ENCODE measurements around the gene GLG1.

Gene GLG1

GRCh38 chr16:74575807-74576643, 30.9 kb downstream of the GLG1 start:
- H3K4me1 Mint-ChIP-seq: peaks cover 39% of the 10 kb centered on the region
- no peaks in the 10 kb centered on the region for H3K9me3 Mint-ChIP-seq
- no peaks in the 10 kb centered on the region for H3K27me3 Mint-ChIP-seq
- DNase-seq: no peak
- no peak overlapping the region for H3K27ac Mint-ChIP-seq
- CTCF ChIA-PET: no interaction called here
- peaks cover 16% of the 10 kb centered on the region for H3K36me3 Mint-ChIP-seq
- H3K4me3 Mint-ChIP-seq: no peak overlapping the region

- Mint-ChIP-seq H3K4me3 (no peak overlapping the region), H3K27me3 (no peaks in the 10 kb centered on the region), H3K4me1 (peaks cover 35% of the 10 kb centered on the region), H3K36me3 (peaks cover 16% of the 10 kb centered on the region), H3K27ac (peak overlapping the region; percentile 5), H3K9me3 (no peaks in the 10 kb centered on the region)
- CTCF ChIA-PET: no interaction called here
- no peak for DNase-seq
Measured at GRCh38 chr16:74575175-74575806, 31.6 kb downstream of the GLG1 start.

- Mint-ChIP-seq H3K36me3 (peaks cover 17% of the 10 kb centered on the region), H3K4me1 (peaks cover 33% of the 10 kb centered on the region), H3K9me3 (no peaks in the 10 kb centered on the region), H3K27ac (no peak overlapping the region), H3K4me3 (no peak overlapping the region), H3K27me3 (no peaks in the 10 kb centered on the region)
- CTCF ChIA-PET: no interaction called here
- DNase-seq: no peak
Measured at GRCh38 chr16:74574146-74574545, 32.8 kb downstream of the GLG1 start.

GRCh38 chr16:74573622-74574021, 33.3 kb downstream of the GLG1 start:
- Mint-ChIP-seq H3K36me3 (peaks cover 18% of the 10 kb centered on the region), H3K9me3 (no peaks in the 10 kb centered on the region), H3K4me3 (no peak overlapping the region), H3K27me3 (no peaks in the 10 kb centered on the region), H3K4me1 (peaks cover 31% of the 10 kb centered on the region), H3K27ac (no peak overlapping the region)
- DNase-seq: no peak
- CTCF ChIA-PET: no interaction called here

- peaks cover 39% of the 10 kb centered on the region for H3K4me1 Mint-ChIP-seq
- no peaks in the 10 kb centered on the region for H3K9me3 Mint-ChIP-seq
- no peak overlapping the region for H3K27ac Mint-ChIP-seq
- H3K27me3 Mint-ChIP-seq: no peaks in the 10 kb centered on the region
- no peak overlapping the region for H3K4me3 Mint-ChIP-seq
- peaks cover 23% of the 10 kb centered on the region for H3K36me3 Mint-ChIP-seq
- DNase-seq: no peak
- CTCF ChIA-PET: interaction anchor here (1.1 kb wide), 1 partner anchor 35 kb away, joined by 3 read pairs; no protein-coding TSS in a partner anchor
Measured at GRCh38 chr16:74570412-74571301, 36.3 kb downstream of the GLG1 start.

- Mint-ChIP-seq H3K4me3 (no peak overlapping the region), H3K9me3 (no peaks in the 10 kb centered on the region), H3K36me3 (peaks cover 25% of the 10 kb centered on the region), H3K27ac (no peak overlapping the region), H3K4me1 (peaks cover 48% of the 10 kb centered on the region), H3K27me3 (no peaks in the 10 kb centered on the region)
- CTCF ChIA-PET: no interaction called here
- no peak for DNase-seq
Measured at GRCh38 chr16:74568961-74569631, 37.8 kb downstream of the GLG1 start.

- DNase-seq: no peak
- Mint-ChIP-seq H3K4me1 (peaks cover 50% of the 10 kb centered on the region), H3K27me3 (no peaks in the 10 kb centered on the region), H3K27ac (no peak overlapping the region), H3K4me3 (no peak overlapping the region), H3K36me3 (peaks cover 26% of the 10 kb centered on the region), H3K9me3 (no peaks in the 10 kb centered on the region)
- CTCF ChIA-PET: interaction anchor here (1.2 kb wide), 1 partner anchor 55 kb away, joined by 3 read pairs; no protein-coding TSS in a partner anchor
Measured at GRCh38 chr16:74567901-74568300, 39.0 kb downstream of the GLG1 start.

GRCh38 chr16:74565378-74565777, 41.5 kb downstream of the GLG1 start:
- Mint-ChIP-seq H3K4me1 (peaks cover 47% of the 10 kb centered on the region), H3K4me3 (no peak overlapping the region), H3K9me3 (no peaks in the 10 kb centered on the region), H3K27me3 (no peaks in the 10 kb centered on the region), H3K27ac (peak overlapping the region; percentile 5), H3K36me3 (peaks cover 27% of the 10 kb centered on the region)
- CTCF ChIA-PET: no interaction called here
- no peak for DNase-seq

GRCh38 chr16:74564451-74564984, 42.4 kb downstream of the GLG1 start:
- H3K9me3 Mint-ChIP-seq: no peaks in the 10 kb centered on the region
- CTCF ChIA-PET: no interaction called here
- H3K4me3 Mint-ChIP-seq: no peak overlapping the region
- peaks cover 25% of the 10 kb centered on the region for H3K36me3 Mint-ChIP-seq
- H3K4me1 Mint-ChIP-seq: peaks cover 46% of the 10 kb centered on the region
- H3K27ac Mint-ChIP-seq: no peak overlapping the region
- no peaks in the 10 kb centered on the region for H3K27me3 Mint-ChIP-seq
- no peak for DNase-seq

GRCh38 chr16:74563828-74564263, 43.1 kb downstream of the GLG1 start:
- Mint-ChIP-seq H3K36me3 (peaks cover 25% of the 10 kb centered on the region), H3K27ac (no peak overlapping the region), H3K4me3 (no peak overlapping the region), H3K9me3 (no peaks in the 10 kb centered on the region), H3K4me1 (peaks cover 48% of the 10 kb centered on the region), H3K27me3 (no peaks in the 10 kb centered on the region)
- CTCF ChIA-PET: no interaction called here
- no peak for DNase-seq

- H3K27me3 Mint-ChIP-seq: no peaks in the 10 kb centered on the region
- H3K4me3 Mint-ChIP-seq: no peak overlapping the region
- H3K4me1 Mint-ChIP-seq: peaks cover 36% of the 10 kb centered on the region
- CTCF ChIA-PET: no interaction called here
- peaks cover 21% of the 10 kb centered on the region for H3K36me3 Mint-ChIP-seq
- no peak for DNase-seq
- no peak overlapping the region for H3K27ac Mint-ChIP-seq
- no peaks in the 10 kb centered on the region for H3K9me3 Mint-ChIP-seq
Measured at GRCh38 chr16:74562117-74562516, 44.8 kb downstream of the GLG1 start.

- CTCF ChIA-PET: no interaction called here
- DNase-seq: no peak
- Mint-ChIP-seq H3K4me3 (no peak overlapping the region), H3K9me3 (no peaks in the 10 kb centered on the region), H3K36me3 (peaks cover 20% of the 10 kb centered on the region), H3K27ac (no peak overlapping the region), H3K27me3 (no peaks in the 10 kb centered on the region), H3K4me1 (peaks cover 33% of the 10 kb centered on the region)
Measured at GRCh38 chr16:74561626-74562025, 45.3 kb downstream of the GLG1 start.

- peaks cover 29% of the 10 kb centered on the region for H3K4me1 Mint-ChIP-seq
- CTCF ChIA-PET: no interaction called here
- no peak overlapping the region for H3K27ac Mint-ChIP-seq
Measured at GRCh38 chr16:74560912-74561311, 46.0 kb downstream of the GLG1 start.

GRCh38 chr16:74558873-74559272, 48.0 kb downstream of the GLG1 start:
- peaks cover 5% of the 10 kb centered on the region for H3K36me3 Mint-ChIP-seq
- DNase-seq: no peak
- peaks cover 12% of the 10 kb centered on the region for H3K4me1 Mint-ChIP-seq
- H3K4me3 Mint-ChIP-seq: no peak overlapping the region
- H3K27me3 Mint-ChIP-seq: no peaks in the 10 kb centered on the region
- CTCF ChIA-PET: no interaction called here
- no peak overlapping the region for H3K27ac Mint-ChIP-seq
- no peaks in the 10 kb centered on the region for H3K9me3 Mint-ChIP-seq

More at GRCh38 chr16:74560912-74561311, 46.0 kb downstream of the GLG1 start:
- no peaks in the 10 kb centered on the region for H3K9me3 Mint-ChIP-seq
- no peak for DNase-seq
- no peaks in the 10 kb centered on the region for H3K27me3 Mint-ChIP-seq
- H3K4me3 Mint-ChIP-seq: no peak overlapping the region
- peaks cover 18% of the 10 kb centered on the region for H3K36me3 Mint-ChIP-seq

Measured in activated naive CD4-positive, alpha-beta T cell treated with anti-CD3 and anti-CD28 coated beads, Interleukin-2, amount 10 ng/mL, durations not matched to agents 7 days and 5 days (primary cell).